HG03039 (cell line): ENCODE data around the gene SUPT3H.

Source experiments
- ATAC-seq: cut with Tn5 transposase; IDR thresholded peaks from one replicate; pipeline ENCODE4 v1.9.1; 2021; ENCODE audit warnings: mild to moderate bottlenecking, moderate library complexity; ENCODE audit not compliant: unreplicated experiment

The SUPT3H gene

DNA sequence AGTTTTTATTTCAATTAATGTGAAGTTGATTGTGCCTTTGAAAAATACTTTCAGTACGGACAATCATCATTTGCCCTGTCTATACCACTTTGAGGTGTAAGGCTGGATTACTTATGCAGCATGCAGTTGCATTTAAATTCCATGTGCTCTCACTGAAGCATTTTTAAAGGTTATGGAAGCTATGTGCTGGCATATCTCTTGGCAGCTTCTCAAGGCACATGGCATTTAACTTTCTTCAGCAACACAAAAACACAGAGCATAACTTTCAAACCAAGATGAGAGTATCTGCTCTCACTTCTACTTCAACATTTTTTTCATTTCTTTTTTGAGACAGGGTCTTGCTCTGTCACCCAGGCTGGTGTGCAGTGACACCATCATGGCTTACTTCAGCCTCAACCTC lies 410.3 kb downstream of the SUPT3H start:
- ATAC-seq: no peak

GRCh38 chr6:44966449-44967092 lies 411.2 kb downstream of the SUPT3H start:
- ATAC-seq: no peak

- ATAC-seq: no peak
Measured at GRCh38 chr6:44965708-44966107, 412.0 kb downstream of the SUPT3H start.

DNA sequence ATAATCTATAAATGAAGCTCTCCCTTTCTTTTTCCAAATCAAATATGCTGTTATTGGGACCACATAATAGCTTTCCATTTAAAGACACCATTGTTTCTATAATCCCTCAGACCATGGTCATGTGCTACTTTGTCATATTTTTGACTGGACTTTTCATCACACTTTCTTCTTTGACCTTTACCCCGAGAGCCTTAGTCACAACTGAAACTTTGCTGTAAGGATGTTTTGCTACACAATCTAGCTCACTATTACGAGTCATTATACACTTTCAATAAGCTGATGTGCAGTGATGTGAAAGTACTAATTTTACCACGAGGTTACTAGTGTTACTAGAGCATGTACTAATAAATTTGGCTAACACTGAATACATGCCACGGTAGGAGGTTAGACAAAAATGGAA lies 416.8 kb downstream of the SUPT3H start:
- no peak for ATAC-seq

- ATAC-seq: no peak
Measured at GRCh38 chr6:44959651-44960050, 418.1 kb downstream of the SUPT3H start.

DNA sequence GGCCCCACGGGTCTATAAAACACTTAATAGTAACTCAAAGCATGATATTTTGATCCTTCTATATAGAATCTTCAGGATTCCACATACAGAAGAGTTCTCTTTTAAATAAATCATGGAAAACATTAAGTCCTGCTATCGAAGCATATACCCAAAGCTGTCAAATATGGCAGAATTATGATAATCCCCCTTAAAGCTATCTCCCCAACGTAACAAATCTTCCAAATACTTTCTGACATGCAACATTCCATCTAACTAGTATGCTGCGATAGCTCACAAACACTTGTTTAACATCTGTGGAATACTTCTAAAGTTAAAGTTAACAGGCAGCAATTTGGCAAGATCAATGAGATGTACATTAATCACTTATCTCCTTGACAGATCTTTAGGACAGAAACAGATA lies 420.6 kb downstream of the SUPT3H start:
- no peak for ATAC-seq

DNA sequence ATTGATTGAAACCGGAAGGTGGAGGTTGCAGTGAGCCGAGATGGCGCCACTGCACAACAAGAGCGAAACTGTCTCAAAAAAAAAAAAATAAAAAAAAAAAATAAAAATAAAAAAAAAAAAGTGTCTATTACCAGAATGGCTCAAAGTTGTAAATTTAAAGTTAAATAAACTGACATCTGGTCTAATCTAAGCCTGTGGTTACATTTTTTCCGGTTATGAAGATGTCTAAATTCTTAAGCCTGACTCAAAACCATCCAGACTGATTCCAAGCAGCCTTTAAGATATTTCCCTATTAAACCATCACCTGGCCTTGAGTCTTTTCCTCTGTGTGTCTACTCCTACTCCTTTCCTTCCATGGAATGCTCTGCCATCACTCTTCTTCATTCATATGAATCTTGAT lies 421.3 kb downstream of the SUPT3H start:
- no peak for ATAC-seq

DNA sequence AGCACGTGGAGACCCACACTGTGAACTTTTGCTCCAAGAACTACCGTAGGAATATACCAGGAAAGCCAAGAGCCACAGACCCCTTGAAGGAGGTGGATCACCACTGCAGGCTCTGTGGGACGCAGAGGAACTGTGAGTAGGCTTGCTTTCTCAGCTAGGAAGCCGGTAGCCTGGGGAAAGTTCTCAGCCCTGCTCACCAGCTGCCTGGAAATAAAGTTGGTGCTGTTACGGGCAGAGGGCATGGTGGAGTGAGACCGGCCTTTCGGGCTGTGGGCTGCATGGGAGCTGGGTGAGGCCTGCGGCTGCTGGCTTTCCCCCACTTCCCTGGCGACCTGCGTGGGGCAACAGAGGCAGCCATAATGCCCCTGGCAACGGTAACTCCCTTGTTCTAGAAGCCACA lies 422.6 kb downstream of the SUPT3H start:
- ATAC-seq: no peak

DNA sequence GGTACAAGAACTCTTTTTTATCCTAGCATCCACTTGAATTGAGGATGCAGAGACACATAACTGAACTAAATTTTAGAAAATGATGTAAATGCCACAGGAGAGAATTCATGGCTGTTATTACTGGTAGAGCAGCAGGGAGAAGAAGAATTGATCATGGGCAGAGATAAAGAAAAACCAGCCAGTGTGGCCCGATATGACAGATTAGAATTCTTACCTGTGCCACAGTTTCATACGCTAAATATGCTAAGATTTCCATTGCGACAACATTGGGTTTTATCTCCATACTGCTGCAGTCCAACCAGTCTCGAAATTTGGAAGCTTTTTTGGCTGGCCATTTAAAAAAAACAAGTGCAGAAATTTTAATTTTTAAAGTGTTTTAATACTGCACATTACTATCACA lies 423.5 kb downstream of the SUPT3H start:
- ATAC-seq: no peak

GRCh38 chr6:44951253-44951747 lies 426.4 kb downstream of the SUPT3H start:
- ATAC-seq: no peak

GRCh38 chr6:44949596-44950201 lies 428.0 kb downstream of the SUPT3H start:
- no peak for ATAC-seq

GRCh38 chr6:44943541-44943940 lies 434.2 kb downstream of the SUPT3H start:
- ATAC-seq: no peak

DNA sequence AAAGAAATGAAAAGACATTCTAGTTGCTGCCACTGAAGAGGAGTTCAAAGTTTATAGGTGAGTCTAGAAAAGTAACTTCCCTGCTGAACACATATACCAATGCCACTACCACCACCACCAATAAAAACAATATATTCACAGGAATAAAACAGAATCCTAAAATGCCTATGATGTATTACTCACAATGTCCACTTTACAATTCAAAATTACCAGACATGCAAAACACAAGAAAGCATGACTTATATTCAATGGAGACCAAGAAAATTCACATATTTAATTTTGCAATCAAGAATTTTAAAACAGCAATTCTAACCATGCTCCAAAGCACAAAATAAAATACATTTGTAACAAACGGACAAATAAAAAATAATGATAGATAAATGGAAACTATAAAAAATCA lies 434.9 kb downstream of the SUPT3H start:
- ATAC-seq: no peak

DNA sequence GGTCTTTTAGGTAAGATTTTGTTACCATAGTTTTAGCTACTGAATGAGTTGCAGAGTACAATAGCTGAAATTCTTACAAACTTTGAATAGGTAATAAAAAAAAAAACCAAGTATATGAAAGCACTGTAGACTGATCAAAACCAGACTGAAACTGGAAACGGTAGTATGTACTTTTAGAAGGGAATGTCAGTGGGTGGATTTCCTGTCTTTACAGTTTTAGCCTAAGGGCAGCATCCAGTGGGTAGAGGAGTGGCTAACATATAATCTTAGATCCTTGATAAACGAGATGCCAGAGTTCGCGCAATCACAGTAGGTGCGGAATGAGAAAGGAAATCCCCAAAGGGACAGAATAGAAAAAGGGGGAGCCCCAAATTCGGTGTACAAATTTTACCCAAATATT lies 435.5 kb downstream of the SUPT3H start:
- ATAC-seq: no peak

GRCh38 chr6:44940367-44940766 lies 437.4 kb downstream of the SUPT3H start:
- no peak for ATAC-seq

DNA sequence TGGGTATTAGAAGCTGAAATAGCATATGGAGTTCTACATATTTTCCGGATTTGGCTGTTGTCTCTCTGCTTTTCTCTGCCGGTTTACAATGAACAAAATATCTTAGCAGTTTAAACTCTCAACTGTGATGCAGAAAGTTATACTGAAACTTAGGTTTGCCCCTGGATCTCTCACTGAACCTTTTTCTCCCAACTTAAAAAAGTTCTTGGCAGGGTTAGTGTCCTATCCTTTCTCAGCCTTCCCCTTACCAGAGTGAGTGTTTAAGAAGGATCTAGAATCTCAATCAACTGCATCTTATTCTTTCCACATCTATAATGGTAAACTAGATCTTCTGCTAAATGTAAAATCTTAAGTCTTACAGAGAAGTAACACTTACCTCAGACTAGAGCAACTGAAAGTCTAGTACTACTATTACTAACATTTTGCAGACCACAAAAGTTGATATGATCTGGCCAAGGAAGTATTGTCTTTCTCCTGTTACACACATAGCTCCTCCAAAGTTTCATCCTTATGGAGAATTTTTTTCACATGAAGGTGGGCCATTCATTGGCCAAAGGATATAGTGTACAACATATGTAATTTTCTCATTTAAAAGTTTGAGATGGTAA lies 441.9 kb downstream of the SUPT3H start:
- ATAC-seq: no peak

DNA sequence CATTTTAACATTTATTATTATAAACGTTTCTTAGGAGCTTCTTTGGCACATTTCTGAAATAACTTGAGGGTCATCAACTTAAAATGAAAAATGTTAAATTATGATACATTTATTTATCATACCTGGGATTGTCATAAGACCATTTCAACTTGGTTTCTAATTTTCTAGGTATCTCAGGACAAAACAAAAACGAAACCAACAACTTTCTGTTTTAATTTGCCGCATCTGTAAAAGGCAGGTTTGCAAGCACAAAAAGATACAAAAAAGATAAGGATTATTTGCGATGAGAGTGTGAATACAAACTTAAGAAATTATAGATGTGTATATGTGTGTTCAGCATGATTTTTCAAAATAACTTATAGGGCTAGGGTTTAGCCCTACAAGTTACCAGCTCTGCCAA lies 444.6 kb downstream of the SUPT3H start:
- no peak for ATAC-seq

DNA sequence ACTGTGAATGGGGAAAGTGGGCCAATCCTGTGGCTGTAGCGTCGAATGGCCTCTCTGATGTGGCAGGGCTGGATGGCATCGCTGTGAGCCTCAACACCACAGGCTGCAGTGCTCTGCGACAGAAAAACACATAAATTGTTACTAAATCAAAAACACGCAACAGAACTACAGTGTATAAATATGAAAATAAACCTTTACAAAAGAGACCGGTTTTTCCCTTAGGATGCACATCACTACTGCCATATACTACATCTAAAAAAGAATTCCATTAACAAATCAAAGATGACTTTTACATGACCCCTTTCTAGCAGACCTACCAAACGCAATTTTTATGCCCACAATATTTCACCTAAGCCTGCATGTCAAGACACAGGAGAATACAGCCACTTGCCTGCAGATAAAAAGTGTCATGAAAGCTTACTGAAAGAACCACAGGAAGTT lies 445.1 kb downstream of the SUPT3H start:
- no peak for ATAC-seq

GRCh38 chr6:44931385-44931784 lies 446.3 kb downstream of the SUPT3H start:
- no peak for ATAC-seq

DNA sequence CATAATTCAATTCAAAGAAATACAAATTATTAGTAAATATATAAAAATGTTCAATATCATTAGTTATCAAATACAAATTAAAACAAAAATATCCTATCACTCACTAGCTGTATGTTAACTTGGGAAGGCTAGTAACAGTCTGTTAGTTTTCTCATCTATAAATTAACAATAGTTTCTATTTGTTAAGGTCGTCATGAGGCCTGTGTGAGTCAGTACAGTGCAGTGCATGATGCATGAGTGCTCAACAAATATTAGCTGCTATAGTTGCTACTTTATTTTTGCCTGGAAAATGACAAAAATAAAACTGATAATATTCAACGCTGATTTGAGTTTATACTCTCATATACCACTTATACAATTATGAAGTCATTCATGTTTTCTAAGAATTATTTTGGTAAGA lies 451.2 kb downstream of the SUPT3H start:
- ATAC-seq: no peak

DNA sequence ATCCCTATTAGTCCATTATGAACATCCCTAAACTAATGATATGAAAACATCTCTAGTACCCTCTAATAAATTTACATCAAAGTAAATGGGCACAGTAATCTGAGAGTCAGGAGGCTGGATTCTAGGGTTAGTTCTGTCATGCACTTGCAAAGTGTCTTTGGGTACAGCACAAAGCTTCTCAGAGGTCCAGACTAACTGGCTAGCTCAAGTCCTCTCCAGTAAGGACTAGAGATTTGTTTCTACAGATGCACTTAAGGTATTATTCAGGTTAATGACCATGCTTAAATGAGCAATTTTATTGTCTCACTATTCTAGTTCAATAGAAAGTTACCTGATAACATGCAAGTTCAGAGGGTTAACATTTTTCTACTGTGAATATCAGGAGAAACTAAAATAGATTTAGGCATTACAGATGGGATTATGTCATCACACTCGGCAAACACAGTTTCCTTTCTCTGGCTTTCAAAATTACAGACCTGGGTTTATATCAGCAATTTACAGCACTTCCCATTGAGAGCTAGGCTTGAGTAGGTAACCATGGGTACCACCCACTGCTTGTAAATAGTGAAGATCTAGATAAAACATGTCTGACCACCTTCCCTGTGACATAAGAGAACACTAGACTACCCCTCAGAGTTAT lies 452.5 kb downstream of the SUPT3H start:
- ATAC-seq: no peak

GRCh38 chr6:44923444-44923843 lies 454.3 kb downstream of the SUPT3H start:
- no peak for ATAC-seq
